Left forelimb (tissue), 1 donor: ENCODE measurements around the gene DSCAML1.
"Not testable (repeated sequence)": the region's sequence is repeated elsewhere in the genome, so short reads cannot be mapped to it uniquely, and the experiment has no call there.

Source experiments
- DNase-seq: peaks from one replicate; pipeline ENCODE4 v3.0.0-alpha.2; 2018; ENCODE audit warnings: low spot score

The DSCAML1 gene

GRCh38 chr11:117466966-117467365 lies 330.1 kb downstream of the DSCAML1 start:
- no peak for DNase-seq

- DNase-seq: no peak
Observed at GRCh38 chr11:117465236-117465997, 331.6 kb downstream of the DSCAML1 start.

- no peak for DNase-seq
Observed at GRCh38 chr11:117464778-117465177, 332.2 kb downstream of the DSCAML1 start.

- no peak for DNase-seq
Observed at GRCh38 chr11:117462864-117463247, 334.2 kb downstream of the DSCAML1 start.

GRCh38 chr11:117462183-117462863 lies 334.7 kb downstream of the DSCAML1 start:
- no peak for DNase-seq

GRCh38 chr11:117461396-117462182 lies 335.4 kb downstream of the DSCAML1 start:
- DNase-seq: no peak

GRCh38 chr11:117459979-117460300 lies 337.1 kb downstream of the DSCAML1 start:
- DNase-seq: no peak

GRCh38 chr11:117459123-117459978 lies 337.7 kb downstream of the DSCAML1 start:
- DNase-seq: peak; percentile 52

- peak; percentile 52 for DNase-seq
Observed at GRCh38 chr11:117458275-117459122, 338.5 kb downstream of the DSCAML1 start.

GRCh38 chr11:117457835-117458234 lies 339.2 kb downstream of the DSCAML1 start:
- DNase-seq: peak; percentile 41

- no peak for DNase-seq
Observed at GRCh38 chr11:117457031-117457785, 339.8 kb downstream of the DSCAML1 start.

- DNase-seq: not testable (repeated sequence)
Observed at GRCh38 chr11:117456721-117457029, 340.3 kb downstream of the DSCAML1 start.

GRCh38 chr11:117456027-117456720 lies 340.8 kb downstream of the DSCAML1 start:
- DNase-seq: no peak

GRCh38 chr11:117454564-117454917 lies 342.5 kb downstream of the DSCAML1 start:
- no peak for DNase-seq

GRCh38 chr11:117453886-117454563 lies 343.0 kb downstream of the DSCAML1 start:
- no peak for DNase-seq

- no peak for DNase-seq
Observed at GRCh38 chr11:117449111-117449693, 347.8 kb downstream of the DSCAML1 start.

- DNase-seq: no peak
Observed at GRCh38 chr11:117444711-117445658, 352.0 kb downstream of the DSCAML1 start.

- DNase-seq: no peak
Observed at GRCh38 chr11:117444256-117444655, 352.8 kb downstream of the DSCAML1 start.
